A549 (cell line): ENCODE data around the gene MEA1. TPM values are rescaled to one million over a fixed set of nuclear protein-coding genes. Genes with fewer than 3 reads are reported as not detected.

Source experiments
- ATAC-seq, 2 experiments: fragments of 200-7000 bp in 1 of 2; fragments of >200 bp in 1 of 2; cut with Nextera tagmentation in 1 of 2; cut with Tn5 transposase in 1 of 2; 3 replicates each; pipeline versions ENCODE4 v1.8.0 to v1.9.1; 2018 to 2020; ENCODE audit warnings: mild to moderate bottlenecking in 1 of 2, moderate library complexity in 1 of 2
- CTCF ChIA-PET: fragments of 300-600 bp; sonication (Branson Sonifier 250); formaldehyde crosslinking; extraction: SDS; loops from one replicate; lab custom pipeline; 2021; ENCODE audit warnings: antibody characterized with exemption, inconsistent platforms; lab: Yijun Ruan, JAX
- POLR2A ChIA-PET: fragments of 350-600 bp; formaldehyde crosslinking; extraction: SDS; loops from one replicate; lab custom pipeline; 2021; ENCODE audit warnings: antibody characterized with exemption, inconsistent platforms; lab: Yijun Ruan, JAX
- DNase-seq, 2 experiments: peaks; one replicate each; pipeline versions ENCODE4 v3.0.0 to v3.0.0-alpha.2; 2011 to 2016; ENCODE audit warnings: low read depth in 1 of 2, low spot score in 1 of 2
- FAIRE-seq: peaks from 2 replicates; lab custom pipeline; 2011; peaks lifted over from hg19 to GRCh38; lab: Jason Lieb, UNC
- H3K27ac ChIP-seq, 2 experiments: fragments of >200 bp; sonication (Bioruptor Twin); formaldehyde crosslinking; 3 replicates each; pipeline ENCODE4 v1.5.1; 2016 to 2017
- H3K4me1 ChIP-seq: fragments of >200 bp; sonication (Bioruptor Twin); formaldehyde crosslinking; 3 replicates; pipeline ENCODE4 v1.6.1; 2016
- H3K4me2 ChIP-seq: fragments of >200 bp; sonication (Bioruptor Twin); formaldehyde crosslinking; 3 replicates; pipeline ENCODE4 v1.6.1; 2016
- H3K4me3 ChIP-seq: fragments of >200 bp; sonication (Bioruptor Twin); formaldehyde crosslinking; 3 replicates; pipeline ENCODE4 v1.5.1; 2016
- H3K9me3 ChIP-seq: fragments of >200 bp; sonication (Bioruptor Twin); formaldehyde crosslinking; 3 replicates; pipeline ENCODE4 v1.6.1; 2016
- FOXS1 ChIP-seq: fragments of 250-450 bp; sonication (Bioruptor Pico); IDR thresholded peaks from 2 replicates; pipeline ENCODE4 v1.5.0; 2020; ENCODE audit warnings: mild to moderate bottlenecking, moderate library complexity
- HOXB13 ChIP-seq: fragments of 250-450 bp; sonication (Bioruptor Pico); IDR thresholded peaks from 2 replicates; pipeline ENCODE4 v1.5.0; 2020; ENCODE audit warnings: low read depth, mild to moderate bottlenecking, moderate library complexity
- KDM5A ChIP-seq: fragments of 200-600 bp; sonication (generic); IDR thresholded peaks from 2 replicates; pipeline ENCODE4 v1.6.1; 2016; ENCODE audit warnings: antibody characterized with exemption, mild to moderate bottlenecking
- MAFK ChIP-seq: fragments of 450-650 bp; IDR thresholded peaks from 2 replicates; pipeline ENCODE4 v1.6.1; 2014; ENCODE audit not compliant: partially characterized antibody
- MAZ ChIP-seq: fragments of 150-350 bp; IDR thresholded peaks from 2 replicates; pipeline ENCODE4 v1.6.1; 2014; ENCODE audit warnings: antibody characterized with exemption, low read depth, low read length, borderline replicate concordance
- MYC ChIP-seq: IDR thresholded peaks from 2 replicates; pipeline ENCODE4 v1.6.1; 2012; ENCODE audit warnings: mild to moderate bottlenecking, inconsistent platforms, low read length, improper control_type of control experiment, borderline replicate concordance
- NFE2L2 ChIP-seq: fragments of 150-350 bp; conservative IDR thresholded peaks from 2 replicates; pipeline ENCODE4 v1.6.1; 2014; ENCODE audit warnings: low read length
- NPAS2 ChIP-seq: fragments of 250-450 bp; sonication (Bioruptor Pico); IDR thresholded peaks from 2 replicates; pipeline ENCODE4 v1.8.0; 2022; ENCODE audit warnings: mild to moderate bottlenecking, moderate library complexity, borderline replicate concordance
- PHF8 ChIP-seq: fragments of 200-600 bp; sonication (generic); IDR thresholded peaks from 2 replicates; pipeline ENCODE4 v1.6.1; 2016; ENCODE audit warnings: low read depth, mild to moderate bottlenecking, antibody characterized with exemption, moderate library complexity, borderline replicate concordance
- POLR2A ChIP-seq: IDR thresholded peaks from 2 replicates; pipeline ENCODE4 v1.6.1; 2012; ENCODE audit warnings: mild to moderate bottlenecking, low read length
- RAD21 ChIP-seq, 2 experiments: fragments of >200 bp in 1 of 2; sonication (Bioruptor Twin) in 1 of 2; formaldehyde crosslinking in 1 of 2; IDR thresholded peaks in 1 of 2; conservative IDR thresholded peaks in 1 of 2; 2 replicates in 1 of 2; 3 replicates in 1 of 2; pipeline ENCODE4 v1.6.1; 2012 to 2018; ENCODE audit warnings: inconsistent platforms in 1 of 2
- REST ChIP-seq: fragments of 200-600 bp; sonication (generic); IDR thresholded peaks from 2 replicates; pipeline ENCODE4 v1.6.1; 2016; ENCODE audit warnings: antibody characterized with exemption, mild to moderate bottlenecking, moderate library complexity
- RNF2 ChIP-seq: fragments of 200-600 bp; sonication (generic); IDR thresholded peaks from 2 replicates; pipeline ENCODE4 v1.6.1; 2016; ENCODE audit warnings: low read depth, mild to moderate bottlenecking, antibody characterized with exemption, moderate library complexity, borderline replicate concordance
- SMC3 ChIP-seq: fragments of >200 bp; sonication (Bioruptor Twin); formaldehyde crosslinking; IDR thresholded peaks from 3 replicates; pipeline ENCODE4 v1.6.1; 2018; ENCODE audit warnings: inconsistent platforms
- SREBF2 ChIP-seq: fragments of 450-650 bp; IDR thresholded peaks from 2 replicates; pipeline ENCODE4 v1.6.1; 2014; ENCODE audit warnings: mild to moderate bottlenecking, moderate library complexity
- TFCP2L1 ChIP-seq: fragments of 250-450 bp; sonication (Bioruptor Pico); IDR thresholded peaks from 2 replicates; pipeline ENCODE4 v1.5.0; 2021; ENCODE audit warnings: mild to moderate bottlenecking
- ZC3H11A ChIP-seq: fragments of 450-650 bp; IDR thresholded peaks from 2 replicates; pipeline ENCODE4 v1.6.1; 2014; ENCODE audit warnings: antibody characterized with exemption, mild to moderate bottlenecking
- ZNF302 ChIP-seq: fragments of 250-450 bp; sonication (Bioruptor Pico); IDR thresholded peaks from 2 replicates; pipeline ENCODE4 v1.9.0; 2021; ENCODE audit warnings: inconsistent platforms, mild to moderate bottlenecking, moderate library complexity
- WGBS: methylation state at CpG from one replicate; pipeline ENCODE4 v1.1.6; 2017; ENCODE audit errors: missing lambda C conversion rate; 5-methylcytosine and 5-hydroxymethylcytosine counted together
- polyA plus RNA-seq, 4 experiments: library from polyadenylated mRNA; depleted of rRNA in 3 of 4; stranded (reverse); fragments of >200 nt; fragmentation: RNase III in 1 of 4; extraction: RNeasy Plus Mini Kit Qiagen cat#74134 plus additional on column Dnase treatment in 1 of 4; gene quantifications; 2 replicates in 3 of 4; 3 replicates in 1 of 4; pipeline ENCODE4 v1.2.3, GENCODE V29; 2011 to 2017
- TF ChIP-seq, protein P1 (sequence below): fragments of >200 bp; sonication (Bioruptor Twin); formaldehyde crosslinking; IDR thresholded peaks from 3 replicates; pipeline ENCODE4 v1.6.1; 2016
- TF ChIP-seq, protein P2 (sequence below): fragments of >200 bp; sonication (Bioruptor Twin); formaldehyde crosslinking; IDR thresholded peaks from 3 replicates; pipeline ENCODE4 v1.5.1; 2016
- TF ChIP-seq, protein P3 (sequence below): fragments of 150-350 bp; IDR thresholded peaks from 2 replicates; pipeline ENCODE4 v1.6.1; 2014; ENCODE audit warnings: low read depth, mild to moderate bottlenecking, low read length
- TF ChIP-seq, protein P4 (sequence below): IDR thresholded peaks from 2 replicates; pipeline ENCODE4 v1.6.1; 2012; ENCODE audit warnings: low read depth, borderline replicate concordance

The MEA1 gene
- polyA plus RNA-seq, 2 of the 4 experiments (the other 2 are of a cell fraction), result 58.6 to 94.3 TPM

DNA sequence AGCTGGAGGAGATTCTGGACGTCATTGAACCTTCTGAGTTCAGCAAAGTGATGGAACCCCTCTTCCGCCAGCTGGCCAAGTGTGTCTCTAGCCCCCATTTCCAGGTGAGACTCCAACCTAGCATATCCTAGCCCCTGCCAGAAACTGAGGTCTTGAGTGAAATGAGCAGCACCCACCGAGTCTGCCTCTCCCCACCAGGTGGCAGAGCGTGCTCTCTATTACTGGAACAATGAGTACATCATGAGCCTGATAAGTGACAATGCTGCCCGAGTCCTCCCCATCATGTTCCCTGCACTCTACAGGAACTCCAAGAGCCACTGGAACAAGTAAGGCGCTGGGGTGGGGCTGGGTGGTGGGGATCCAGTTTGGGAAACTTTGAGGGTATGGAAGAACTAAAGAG is 4.6 kb downstream of the MEA1 start:
- H3K9me3 ChIP-seq, result no peaks in the 10 kb centered on the region
- POLR2A ChIA-PET, result no interaction called here
- CTCF ChIA-PET, result interaction anchor here (0.9 to 7.3 kb wide), 10 partner anchors 10 to 136 kb away, joined by 3 to 69 read pairs (median 4); no protein-coding TSS in a partner anchor
- H3K4me3 ChIP-seq, result no peak overlapping the region
- peak in 1 of 2 experiments; percentile 27; a peak in 1 of 6 replicates for ATAC-seq
- peak in 1 of 2 experiments; percentile 58 for DNase-seq
- no peak for FAIRE-seq
- 73% methylated on average over 5 of the region's 6 CpGs for WGBS
- TF ChIP-seq, protein P1, sequence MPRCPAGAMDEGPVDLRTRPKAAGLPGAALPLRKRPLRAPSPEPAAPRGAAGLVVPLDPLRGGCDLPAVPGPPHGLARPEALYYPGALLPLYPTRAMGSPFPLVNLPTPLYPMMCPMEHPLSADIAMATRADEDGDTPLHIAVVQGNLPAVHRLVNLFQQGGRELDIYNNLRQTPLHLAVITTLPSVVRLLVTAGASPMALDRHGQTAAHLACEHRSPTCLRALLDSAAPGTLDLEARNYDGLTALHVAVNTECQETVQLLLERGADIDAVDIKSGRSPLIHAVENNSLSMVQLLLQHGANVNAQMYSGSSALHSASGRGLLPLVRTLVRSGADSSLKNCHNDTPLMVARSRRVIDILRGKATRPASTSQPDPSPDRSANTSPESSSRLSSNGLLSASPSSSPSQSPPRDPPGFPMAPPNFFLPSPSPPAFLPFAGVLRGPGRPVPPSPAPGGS, result no peak
- no peak for TF ChIP-seq KDM5A
- no peak for TF ChIP-seq MAFK
- TF ChIP-seq, protein P2, sequence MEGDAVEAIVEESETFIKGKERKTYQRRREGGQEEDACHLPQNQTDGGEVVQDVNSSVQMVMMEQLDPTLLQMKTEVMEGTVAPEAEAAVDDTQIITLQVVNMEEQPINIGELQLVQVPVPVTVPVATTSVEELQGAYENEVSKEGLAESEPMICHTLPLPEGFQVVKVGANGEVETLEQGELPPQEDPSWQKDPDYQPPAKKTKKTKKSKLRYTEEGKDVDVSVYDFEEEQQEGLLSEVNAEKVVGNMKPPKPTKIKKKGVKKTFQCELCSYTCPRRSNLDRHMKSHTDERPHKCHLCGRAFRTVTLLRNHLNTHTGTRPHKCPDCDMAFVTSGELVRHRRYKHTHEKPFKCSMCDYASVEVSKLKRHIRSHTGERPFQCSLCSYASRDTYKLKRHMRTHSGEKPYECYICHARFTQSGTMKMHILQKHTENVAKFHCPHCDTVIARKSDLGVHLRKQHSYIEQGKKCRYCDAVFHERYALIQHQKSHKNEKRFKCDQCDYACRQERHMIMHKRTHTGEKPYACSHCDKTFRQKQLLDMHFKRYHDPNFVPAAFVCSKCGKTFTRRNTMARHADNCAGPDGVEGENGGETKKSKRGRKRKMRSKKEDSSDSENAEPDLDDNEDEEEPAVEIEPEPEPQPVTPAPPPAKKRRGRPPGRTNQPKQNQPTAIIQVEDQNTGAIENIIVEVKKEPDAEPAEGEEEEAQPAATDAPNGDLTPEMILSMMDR, result peak; percentile 39
- TF ChIP-seq SREBF2, result no peak
- TF ChIP-seq POLR2A, result no peak
- TF ChIP-seq, protein P3, sequence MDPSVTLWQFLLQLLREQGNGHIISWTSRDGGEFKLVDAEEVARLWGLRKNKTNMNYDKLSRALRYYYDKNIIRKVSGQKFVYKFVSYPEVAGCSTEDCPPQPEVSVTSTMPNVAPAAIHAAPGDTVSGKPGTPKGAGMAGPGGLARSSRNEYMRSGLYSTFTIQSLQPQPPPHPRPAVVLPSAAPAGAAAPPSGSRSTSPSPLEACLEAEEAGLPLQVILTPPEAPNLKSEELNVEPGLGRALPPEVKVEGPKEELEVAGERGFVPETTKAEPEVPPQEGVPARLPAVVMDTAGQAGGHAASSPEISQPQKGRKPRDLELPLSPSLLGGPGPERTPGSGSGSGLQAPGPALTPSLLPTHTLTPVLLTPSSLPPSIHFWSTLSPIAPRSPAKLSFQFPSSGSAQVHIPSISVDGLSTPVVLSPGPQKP, result no peak
- TF ChIP-seq SMC3, result peak; percentile 28; the same call in 1 of the 3 replicates
- TF ChIP-seq RAD21 (conservative IDR thresholded peaks at IDR 0.05 in 1 of 2, IDR thresholded peaks at IDR 0.05 in 1 of 2), result peak; percentile 19 to 32; a peak in 3 of 5 replicates
- H3K27ac ChIP-seq, result no peak overlapping the region
- no peak overlapping the region for H3K4me2 ChIP-seq
- peaks cover 7% of the 10 kb centered on the region; the same call in 1 of the 3 replicates for H3K4me1 ChIP-seq

DNA sequence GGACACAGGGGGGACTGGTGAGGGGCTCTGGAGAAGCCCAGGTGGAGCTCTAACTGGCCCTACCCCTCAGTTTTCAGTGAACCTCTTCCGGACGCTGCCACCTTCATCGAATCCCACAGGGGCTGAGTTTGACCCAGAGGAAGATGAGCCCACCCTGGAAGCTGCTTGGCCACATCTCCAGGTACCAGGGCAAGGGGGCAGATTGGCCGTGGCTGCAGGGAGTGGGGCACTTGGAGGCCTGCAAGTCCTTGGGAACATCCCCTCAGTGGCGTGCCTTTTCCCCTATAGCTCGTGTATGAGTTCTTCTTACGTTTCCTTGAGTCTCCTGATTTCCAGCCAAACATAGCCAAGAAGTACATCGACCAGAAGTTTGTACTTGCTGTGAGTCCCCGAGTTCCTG is 6.6 kb downstream of the MEA1 start:
- TF ChIP-seq PHF8 (no peak), POLR2A (no peak), KDM5A (no peak), MAFK (no peak), SMC3 (no peak), HOXB13 (CRISPR knock-in tag) (no peak), ZNF302 (CRISPR knock-in tag) (no peak), MAZ (no peak), MYC (no peak), FOXS1 (CRISPR knock-in tag) (no peak), TFCP2L1 (CRISPR knock-in tag) (no peak)
- TF ChIP-seq, protein P3, result no peak

DNA sequence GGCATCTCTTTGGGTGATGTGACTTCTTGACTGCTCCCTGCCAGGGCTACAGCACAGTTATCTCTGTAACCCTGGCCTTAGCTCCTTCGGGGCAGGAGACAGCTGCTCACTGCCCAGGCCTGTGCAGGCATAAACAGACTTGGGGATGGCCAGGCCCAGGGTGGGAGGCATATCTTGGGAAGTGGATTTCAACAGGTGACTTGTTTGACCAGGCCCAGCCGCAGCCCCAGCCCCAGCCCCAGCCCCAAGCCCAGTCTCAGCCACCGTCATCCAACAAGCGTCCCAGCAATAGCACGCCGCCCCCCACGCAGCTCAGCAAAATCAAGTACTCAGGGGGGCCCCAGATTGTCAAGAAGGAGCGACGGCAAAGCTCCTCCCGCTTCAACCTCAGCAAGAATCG is 7.5 kb downstream of the MEA1 start:
- ATAC-seq (no peak), DNase-seq (no peak), FAIRE-seq (no peak)
- POLR2A ChIA-PET, result no interaction called here
- CTCF ChIA-PET, result interaction anchor here (0.8 to 7.3 kb wide), 4 partner anchors 10 to 139 kb away, joined by 3 to 69 read pairs (median 3); partner anchors contain the start of gene RRP36
- Histone ChIP-seq H3K4me3 (no peak overlapping the region), H3K9me3 (no peaks in the 10 kb centered on the region), H3K4me2 (no peak overlapping the region), H3K4me1 (no peaks in the 10 kb centered on the region), H3K27ac (no peak overlapping the region)
- 92% methylated on average over 2 of the region's 11 CpGs for WGBS
- TF ChIP-seq ZNF302 (CRISPR knock-in tag) (no peak), MYC (no peak), NFE2L2 (no peak), RNF2 (no peak), ZC3H11A (no peak), MAFK (no peak), REST (no peak), NPAS2 (CRISPR knock-in tag) (no peak)
- TF ChIP-seq, protein P4, sequence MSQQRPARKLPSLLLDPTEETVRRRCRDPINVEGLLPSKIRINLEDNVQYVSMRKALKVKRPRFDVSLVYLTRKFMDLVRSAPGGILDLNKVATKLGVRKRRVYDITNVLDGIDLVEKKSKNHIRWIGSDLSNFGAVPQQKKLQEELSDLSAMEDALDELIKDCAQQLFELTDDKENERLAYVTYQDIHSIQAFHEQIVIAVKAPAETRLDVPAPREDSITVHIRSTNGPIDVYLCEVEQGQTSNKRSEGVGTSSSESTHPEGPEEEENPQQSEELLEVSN, result no peak

More for the DNA sequence above, 6.6 kb downstream of the MEA1 start:
- no peak overlapping the region for H3K4me3 ChIP-seq
- no peaks in the 10 kb centered on the region for H3K4me1 ChIP-seq
- 91% methylated on average over 9 of the region's 9 CpGs for WGBS
- ChIA-PET POLR2A (no interaction called here), CTCF (interaction anchor here (0.6 to 7.3 kb wide), 6 partner anchors 8 to 138 kb away, joined by 3 to 69 read pairs (median 3); partner anchors contain the start of gene RRP36)
- no peaks in the 10 kb centered on the region for H3K9me3 ChIP-seq
- ATAC-seq, result no peak
- H3K4me2 ChIP-seq, result no peak overlapping the region
- FAIRE-seq, result no peak
- no peak for DNase-seq
- H3K27ac ChIP-seq, result no peak overlapping the region
